ENCODE results near the gene SRGAP1. TPM values are rescaled to one million over a fixed set of nuclear protein-coding genes. Genes with fewer than 3 reads are reported as not detected.

The SRGAP1 gene
- total and polyA plus RNA-seq, 9 of the 15 experiments (the other 6 are each of a cell fraction or from before 2014, with no cell fraction given) = 0.01 to 0.13 (median 0.04) TPM; not detected in 3

DNA sequence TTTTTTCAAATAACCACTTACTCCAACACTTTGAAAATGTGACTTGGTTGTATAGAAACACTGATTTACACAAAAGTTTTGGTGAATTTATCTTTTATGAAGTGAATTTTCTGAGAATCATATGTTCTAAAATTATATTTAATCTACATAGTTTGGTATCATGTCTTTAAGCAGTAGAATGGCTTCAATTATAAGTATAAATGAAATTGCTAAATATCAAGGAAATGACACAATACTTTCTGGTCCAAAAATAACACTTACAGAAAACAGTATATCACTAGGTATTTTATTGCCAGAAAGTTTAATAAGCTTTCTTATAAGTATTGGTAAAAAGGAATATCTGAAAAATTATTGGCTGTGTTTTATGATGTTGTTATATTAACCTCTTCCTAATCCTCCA lies 90.9 kb downstream of the SRGAP1 start:
- in situ Hi-C loops (cut with MboI) (no loop called here), intact Hi-C loops (cut with micrococcal nuclease) (no loop called here)
- H4K20me1 ChIP-seq (replicated peaks; ENCODE audit: control insufficient read depth, insufficient read depth, low read length) = no peaks in the 10 kb centered on the region
- H3K4me1 ChIP-seq (replicated peaks in 1 of 2; ENCODE audit: control insufficient read depth in 2 of 2, insufficient read depth in 2 of 2, low read length in 2 of 2) = no peaks in the 10 kb centered on the region
- no peaks in the 10 kb centered on the region for H3K9me1 ChIP-seq (ENCODE audit: control insufficient read depth, insufficient read depth, low read length)
- no peak overlapping the region for H3K27ac ChIP-seq (ENCODE audit: extremely low read depth, low read depth, low read length)
- H3K27me3 ChIP-seq (ENCODE audit: control insufficient read depth in 2 of 2, insufficient read depth in 2 of 2, low read length in 2 of 2) = peaks cover 0 to 9% of the 10 kb centered on the region in 2 experiments; a peak in 1 of 5 replicates
- no peak for FAIRE-seq
- H3K4me3 ChIP-seq = no peak overlapping the region
- H3K4me2 ChIP-seq (ENCODE audit: insufficient read depth, low read length) = no peak overlapping the region
- no peaks in the 10 kb centered on the region for H3K79me2 ChIP-seq (ENCODE audit: control insufficient read depth, insufficient read depth, low read length)
- ChIA-PET CTCF (ENCODE audit: low intra/inter-chr PET ratio) (no interaction called here), POLR2A (no interaction called here)
- no peak overlapping the region for H3K9ac ChIP-seq (ENCODE audit: insufficient read depth in 1 of 2, low read depth in 2 of 2, low read length in 2 of 2)
- no peak overlapping the region for H2AFZ ChIP-seq (ENCODE audit: low read depth, low read length)
- no peaks in the 10 kb centered on the region for H3K36me3 ChIP-seq (ENCODE audit: control insufficient read depth, insufficient read depth, low read length)
- no peaks in the 10 kb centered on the region for H3K9me3 ChIP-seq (replicated peaks; ENCODE audit: control insufficient read depth, insufficient read depth, low read depth, low read length)
- BruUV-seq (replicated peaks) = no TSS peak
- TF ChIP-seq CXXC5 (CRISPR knock-in tag; IDR thresholded peaks at IDR 0.05) = no peak
- no peak for TF ChIP-seq RHOXF2B (CRISPR knock-in tag; conservative IDR thresholded peaks at IDR 0.05)
- TF ChIP-seq ZNF445 (CRISPR knock-in tag; IDR thresholded peaks at IDR 0.05; ENCODE audit: low read depth) = no peak
- TF ChIP-seq RAD51 (IDR thresholded peaks at IDR 0.05; ENCODE audit: borderline replicate concordance, low read depth) = no peak
- no peak for TF ChIP-seq SRSF1 (IDR thresholded peaks at IDR 0.05; ENCODE audit: low read depth, low read length)
- DNase-seq (ENCODE audit: extremely low read depth in 1 of 4, low spot score in 3 of 4) = no peak
- no peak for ATAC-seq

DNA sequence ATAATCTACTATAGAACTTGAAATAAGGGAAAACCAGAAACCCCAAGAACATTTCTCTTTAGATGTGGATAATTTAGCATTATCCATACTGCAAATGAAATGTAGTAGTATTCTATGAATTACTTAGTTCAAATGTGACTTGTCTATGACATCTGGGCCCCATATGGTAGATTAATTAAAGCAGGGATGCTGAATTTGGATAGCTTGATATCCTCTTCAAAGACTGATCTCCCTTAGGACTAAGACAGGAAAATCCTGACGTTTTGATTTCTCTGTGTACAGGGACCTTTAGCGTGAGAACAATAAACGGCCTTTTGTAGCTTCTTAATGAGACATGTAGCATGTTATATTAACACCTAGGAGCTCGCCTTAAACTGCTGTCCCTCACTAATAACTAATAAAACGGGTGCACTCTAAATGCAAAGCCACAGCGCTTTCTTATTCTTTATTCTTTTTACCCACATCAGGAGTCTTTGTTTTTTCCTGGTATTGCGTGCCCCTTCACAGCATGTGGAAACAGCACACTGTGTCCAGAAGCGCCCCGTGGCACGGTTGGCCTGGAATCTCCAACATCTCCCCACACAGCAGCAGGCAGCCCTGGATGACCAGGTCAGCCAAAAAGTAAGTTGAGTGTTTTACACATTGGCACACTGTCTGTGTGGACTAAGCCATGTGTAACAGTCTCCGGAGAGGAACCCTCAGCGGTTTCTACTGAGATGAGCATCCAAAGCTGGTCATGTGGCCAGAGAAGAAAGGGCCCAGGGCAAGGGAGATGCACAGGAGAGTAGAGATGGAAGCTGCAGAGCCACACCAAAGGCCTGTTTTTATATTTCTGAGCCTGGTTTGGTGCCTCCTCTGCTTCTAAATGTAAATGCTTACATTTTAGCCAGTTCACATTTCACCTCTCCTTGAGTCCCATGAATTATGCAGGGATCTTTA lies 93.1 kb downstream of the SRGAP1 start:
- H3K9me1 ChIP-seq (ENCODE audit: control insufficient read depth, insufficient read depth, low read length) = no peaks in the 10 kb centered on the region
- no peaks in the 10 kb centered on the region for H3K36me3 ChIP-seq (ENCODE audit: control insufficient read depth, insufficient read depth, low read length)
- DNase-seq (ENCODE audit: extremely low read depth in 1 of 4, low spot score in 3 of 4) = no peak
- H3K27ac ChIP-seq (ENCODE audit: extremely low read depth, low read depth, low read length) = no peak overlapping the region
- peaks cover 0 to 9% of the 10 kb centered on the region in 2 experiments; a peak in 1 of 5 replicates for H3K27me3 ChIP-seq (ENCODE audit: control insufficient read depth in 2 of 2, insufficient read depth in 2 of 2, low read length in 2 of 2)
- H3K4me1 ChIP-seq (replicated peaks in 1 of 2; ENCODE audit: control insufficient read depth in 2 of 2, insufficient read depth in 2 of 2, low read length in 2 of 2) = no peaks in the 10 kb centered on the region
- no peak overlapping the region for H3K4me3 ChIP-seq
- FAIRE-seq = no peak
- no TSS peak for BruUV-seq (replicated peaks)
- H3K79me2 ChIP-seq (ENCODE audit: control insufficient read depth, insufficient read depth, low read length) = no peaks in the 10 kb centered on the region
- no peaks in the 10 kb centered on the region for H4K20me1 ChIP-seq (replicated peaks; ENCODE audit: control insufficient read depth, insufficient read depth, low read length)
- WGBS (ENCODE audit: insufficient coverage, low coverage, missing lambda C conversion rate) = 2% methylated on average over 12 of the region's 12 CpGs
- H2AFZ ChIP-seq (ENCODE audit: low read depth, low read length) = no peak overlapping the region
- intact Hi-C loops (cut with micrococcal nuclease) (no loop called here), in situ Hi-C loops (cut with MboI) (no loop called here)
- H3K4me2 ChIP-seq (ENCODE audit: insufficient read depth, low read length) = no peak overlapping the region
- H3K9ac ChIP-seq (ENCODE audit: insufficient read depth in 1 of 2, low read depth in 2 of 2, low read length in 2 of 2) = no peak overlapping the region
- H3K9me3 ChIP-seq (replicated peaks; ENCODE audit: control insufficient read depth, insufficient read depth, low read depth, low read length) = no peaks in the 10 kb centered on the region
- ChIA-PET CTCF (ENCODE audit: low intra/inter-chr PET ratio) (no interaction called here), POLR2A (no interaction called here)
- no peak for ATAC-seq
- TF ChIP-seq SP1 (CRISPR knock-in tag; IDR thresholded peaks at IDR 0.05) (no peak), PHB (CRISPR knock-in tag; IDR thresholded peaks at IDR 0.05) (no peak), FUS (optimal IDR thresholded peaks at IDR 0.05; ENCODE audit: low read depth, low read length) (no peak), CCAR2 (IDR thresholded peaks at IDR 0.05; ENCODE audit: low read depth, low read length) (no peak), TOE1 (IDR thresholded peaks at IDR 0.05; ENCODE audit: borderline replicate concordance) (no peak), TOE1 (CRISPR knock-in tag; IDR thresholded peaks at IDR 0.05; ENCODE audit: borderline replicate concordance, low read depth) (no peak), ZNF232 (CRISPR knock-in tag; IDR thresholded peaks at IDR 0.05) (no peak), ZNF140 (CRISPR knock-in tag; IDR thresholded peaks at IDR 0.05) (no peak), TAF1 (IDR thresholded peaks at IDR 0.05; ENCODE audit: control insufficient read depth, extremely low read depth, insufficient read depth, low read length, severe bottlenecking) (no peak), HNRNPUL1 (IDR thresholded peaks at IDR 0.05; ENCODE audit: low read length) (no peak)
- TF ChIP-seq, protein P1, sequence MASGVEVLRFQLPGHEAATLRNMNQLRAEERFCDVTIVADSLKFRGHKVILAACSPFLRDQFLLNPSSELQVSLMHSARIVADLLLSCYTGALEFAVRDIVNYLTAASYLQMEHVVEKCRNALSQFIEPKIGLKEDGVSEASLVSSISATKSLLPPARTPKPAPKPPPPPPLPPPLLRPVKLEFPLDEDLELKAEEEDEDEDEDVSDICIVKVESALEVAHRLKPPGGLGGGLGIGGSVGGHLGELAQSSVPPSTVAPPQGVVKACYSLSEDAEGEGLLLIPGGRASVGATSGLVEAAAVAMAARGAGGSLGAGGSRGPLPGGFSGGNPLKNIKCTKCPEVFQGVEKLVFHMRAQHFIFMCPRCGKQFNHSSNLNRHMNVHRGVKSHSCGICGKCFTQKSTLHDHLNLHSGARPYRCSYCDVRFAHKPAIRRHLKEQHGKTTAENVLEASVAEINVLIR (CRISPR knock-in tag; IDR thresholded peaks at IDR 0.05) = no peak

Data from K562 (cell line).